ENCODE measurements around the gene SUSD4.

DNA sequence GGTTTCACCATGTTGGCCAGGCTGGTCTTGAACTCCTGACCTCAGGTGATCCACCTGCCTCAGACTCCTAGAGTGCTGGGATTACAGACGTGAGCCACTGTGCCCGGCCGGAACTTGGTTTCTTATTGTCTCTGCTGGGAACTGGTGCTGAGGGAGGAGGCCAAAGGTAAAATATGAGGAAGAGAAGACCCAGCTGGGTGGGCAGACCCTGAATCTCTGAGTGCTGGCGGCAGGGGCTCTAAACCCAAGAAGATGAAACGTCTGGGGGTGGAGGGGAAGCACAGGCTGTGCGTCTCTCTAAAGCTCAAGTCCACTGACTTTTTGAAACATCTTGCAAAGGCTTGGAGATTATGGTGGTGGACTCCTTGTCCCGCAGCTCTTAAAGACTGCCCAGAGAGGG lies 138.9 kb downstream of the SUSD4 start:
- TF ChIP-seq TAF1 (IDR thresholded peaks at IDR 0.05; ENCODE audit: low read depth, low read length), result no peak
- TF ChIP-seq POLR2AphosphoS5 (IDR thresholded peaks at IDR 0.05; ENCODE audit: low read depth, low read length), result no peak
- TF ChIP-seq SPI1 (IDR thresholded peaks at IDR 0.05; ENCODE audit: low read depth, low read length), result no peak
- TF ChIP-seq POLR2A (IDR thresholded peaks at IDR 0.05; ENCODE audit: low read depth, low read length), result no peak
- TF ChIP-seq PAX5 (IDR thresholded peaks at IDR 0.05; ENCODE audit: insufficient read depth, low read length, severe bottlenecking), result no peak
- TF ChIP-seq POU2F2 (IDR thresholded peaks at IDR 0.05; ENCODE audit: low read depth, low read length), result no peak
